Esophagus muscularis mucosa (tissue), 4 donors: Measurements from ENCODE around the gene SETD9.

Source experiments
- EP300 ChIP-seq: sonication (generic); formaldehyde crosslinking; IDR thresholded peaks from one replicate; pipeline ENCODE4 v1.6.1; 2017; ENCODE audit warnings: antibody characterized with exemption
- POLR2A ChIP-seq: fragments of 450-650 bp; IDR thresholded peaks from one replicate; pipeline ENCODE4 v1.6.1; 2017; ENCODE audit warnings: antibody characterized with exemption, moderate library complexity, mild to moderate bottlenecking, low read depth
- POLR2AphosphoS5 ChIP-seq, 2 donors: sonication (generic); formaldehyde crosslinking; IDR thresholded peaks; one replicate each; pipeline ENCODE4 v1.6.1; 2017; ENCODE audit warnings: antibody characterized with exemption in 2 of 2
- TF ChIP-seq, protein P1 (sequence below), 3 experiments: fragments of 200-600 bp in 2 of 3; fragments of 450-650 bp in 1 of 3; sonication (generic) in 2 of 3; IDR thresholded peaks; one replicate each; pipeline ENCODE4 v1.5.1; 2017 to 2019; ENCODE audit warnings: antibody characterized with exemption in 3 of 3, mild to moderate bottlenecking in 2 of 3, moderate library complexity in 1 of 3

DNA sequence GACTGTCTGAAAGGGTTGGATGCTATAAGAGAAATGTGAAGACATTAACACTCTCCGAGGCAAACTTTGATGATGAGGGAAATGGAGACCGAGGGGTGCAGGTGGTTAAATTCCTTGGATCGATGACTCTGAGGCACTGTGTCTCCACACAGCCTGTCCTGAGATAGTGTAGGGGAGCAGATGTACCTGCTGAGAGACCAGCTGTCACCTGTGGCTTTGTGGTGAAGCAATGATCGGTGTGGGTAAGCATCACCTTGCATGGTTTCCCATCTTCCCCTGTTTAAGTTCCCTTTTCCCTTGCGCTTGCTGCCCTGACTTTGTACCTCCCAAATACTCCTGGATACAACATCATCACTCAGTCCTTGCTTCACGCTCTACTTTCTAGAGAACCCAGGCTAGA is 52.4 kb downstream of the SETD9 start:
- TF ChIP-seq, protein P1, sequence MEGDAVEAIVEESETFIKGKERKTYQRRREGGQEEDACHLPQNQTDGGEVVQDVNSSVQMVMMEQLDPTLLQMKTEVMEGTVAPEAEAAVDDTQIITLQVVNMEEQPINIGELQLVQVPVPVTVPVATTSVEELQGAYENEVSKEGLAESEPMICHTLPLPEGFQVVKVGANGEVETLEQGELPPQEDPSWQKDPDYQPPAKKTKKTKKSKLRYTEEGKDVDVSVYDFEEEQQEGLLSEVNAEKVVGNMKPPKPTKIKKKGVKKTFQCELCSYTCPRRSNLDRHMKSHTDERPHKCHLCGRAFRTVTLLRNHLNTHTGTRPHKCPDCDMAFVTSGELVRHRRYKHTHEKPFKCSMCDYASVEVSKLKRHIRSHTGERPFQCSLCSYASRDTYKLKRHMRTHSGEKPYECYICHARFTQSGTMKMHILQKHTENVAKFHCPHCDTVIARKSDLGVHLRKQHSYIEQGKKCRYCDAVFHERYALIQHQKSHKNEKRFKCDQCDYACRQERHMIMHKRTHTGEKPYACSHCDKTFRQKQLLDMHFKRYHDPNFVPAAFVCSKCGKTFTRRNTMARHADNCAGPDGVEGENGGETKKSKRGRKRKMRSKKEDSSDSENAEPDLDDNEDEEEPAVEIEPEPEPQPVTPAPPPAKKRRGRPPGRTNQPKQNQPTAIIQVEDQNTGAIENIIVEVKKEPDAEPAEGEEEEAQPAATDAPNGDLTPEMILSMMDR (IDR thresholded peaks at IDR 0.05): no peak
- no peak for TF ChIP-seq POLR2AphosphoS5 (IDR thresholded peaks at IDR 0.05)
- TF ChIP-seq POLR2A: no peak
- TF ChIP-seq EP300: no peak
